NCI-H2196 treated with DMSO at 0.1 percent for 48 hours (cell line): Measurements from ENCODE around the gene ANKLE2.

Experiments used
- DNase-seq: peaks from one replicate; lab custom pipeline; 2025; ENCODE audit not compliant: unreplicated experiment; lab: John Stamatoyannopoulos, UW

ANKLE2 gene

GRCh38 chr12:132747896-132748295 is 13.7 kb downstream of the ANKLE2 start:
- DNase-seq, result no peak

DNA sequence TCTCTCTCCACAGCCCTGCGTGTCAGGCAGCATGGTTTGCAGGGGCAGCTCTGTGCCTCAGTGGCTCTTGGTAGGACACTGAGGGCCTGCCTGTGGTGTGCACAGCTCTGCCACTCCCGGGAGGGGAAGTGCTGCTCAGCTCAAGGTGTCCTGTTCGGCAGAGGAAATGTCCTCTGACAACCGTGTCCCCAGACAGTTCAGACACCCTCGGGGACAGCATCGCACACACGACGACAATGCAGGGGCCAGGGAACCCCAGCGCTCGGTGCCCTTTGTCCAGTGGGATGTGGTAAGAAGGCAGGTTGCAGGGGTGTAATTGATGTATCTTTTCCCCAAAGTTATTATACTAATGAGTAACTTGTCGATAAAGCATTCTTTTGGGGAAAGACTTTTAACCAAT is 14.2 kb downstream of the ANKLE2 start:
- DNase-seq, result no peak

- peak; percentile 40 for DNase-seq
Observed at GRCh38 chr12:132746613-132747012, 15.0 kb downstream of the ANKLE2 start.

GRCh38 chr12:132743831-132744230 is 17.8 kb downstream of the ANKLE2 start:
- DNase-seq, result no peak

- DNase-seq, result no peak
Observed at GRCh38 chr12:132741620-132742019, 20.0 kb downstream of the ANKLE2 start.

DNA sequence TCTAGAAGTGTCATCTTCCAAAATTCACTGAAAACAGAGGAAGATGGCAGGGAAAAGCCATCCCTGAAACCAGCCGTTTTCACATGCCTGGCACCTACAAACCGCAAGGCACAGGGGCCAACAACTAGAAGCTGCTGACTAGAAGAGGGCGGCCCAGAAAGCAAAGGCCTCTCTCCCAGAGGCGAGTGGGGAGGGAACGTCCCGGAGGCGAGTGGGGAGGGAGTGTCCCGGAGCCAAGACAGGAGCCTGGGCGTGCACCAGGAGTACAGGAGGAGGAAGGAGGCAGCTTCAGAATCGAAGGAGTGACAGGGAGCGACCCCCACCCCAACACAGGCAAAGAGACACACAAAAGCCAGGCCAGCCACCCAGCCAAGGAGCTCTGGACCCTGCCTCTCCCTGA is 21.0 kb downstream of the ANKLE2 start:
- no peak for DNase-seq

DNA sequence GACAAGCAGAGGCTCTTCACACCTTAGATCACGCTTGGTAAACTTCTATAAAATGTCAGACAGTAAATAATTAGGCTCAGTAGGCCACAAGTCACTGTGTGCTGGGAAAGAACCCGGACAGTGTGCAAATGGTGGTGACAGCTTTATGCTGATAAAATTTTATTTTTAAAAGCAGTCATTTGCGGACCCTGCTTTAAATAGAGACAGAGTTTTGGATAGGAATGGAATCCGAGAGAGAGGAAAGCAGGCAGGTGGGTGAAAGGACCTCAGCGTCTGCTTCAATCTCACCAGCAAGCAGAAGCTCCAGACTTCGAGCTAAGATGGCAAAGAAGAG is 21.4 kb downstream of the ANKLE2 start:
- DNase-seq, result no peak

- no peak for DNase-seq
Observed at GRCh38 chr12:132739600-132740312, 21.9 kb downstream of the ANKLE2 start.

DNA sequence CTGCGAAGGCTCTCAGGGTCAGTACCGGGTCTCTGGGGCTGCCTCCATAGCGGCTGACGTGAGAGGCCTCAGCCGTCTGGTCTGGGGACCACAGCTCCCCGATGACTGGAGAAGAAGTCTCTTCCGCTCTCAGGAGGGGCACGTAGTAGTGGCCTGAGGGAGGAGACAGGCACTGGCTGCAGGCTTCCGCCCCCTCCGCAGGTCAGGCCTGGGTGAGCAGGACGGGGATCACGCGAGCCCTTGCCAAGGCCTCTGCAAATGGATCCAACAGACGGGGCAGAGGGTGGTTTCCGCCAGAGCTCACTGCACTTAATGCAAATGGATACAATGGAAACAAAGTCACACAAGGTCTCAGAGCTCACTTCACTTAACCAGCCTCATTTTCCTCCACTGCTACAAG is 24.7 kb downstream of the ANKLE2 start:
- no peak for DNase-seq

DNA sequence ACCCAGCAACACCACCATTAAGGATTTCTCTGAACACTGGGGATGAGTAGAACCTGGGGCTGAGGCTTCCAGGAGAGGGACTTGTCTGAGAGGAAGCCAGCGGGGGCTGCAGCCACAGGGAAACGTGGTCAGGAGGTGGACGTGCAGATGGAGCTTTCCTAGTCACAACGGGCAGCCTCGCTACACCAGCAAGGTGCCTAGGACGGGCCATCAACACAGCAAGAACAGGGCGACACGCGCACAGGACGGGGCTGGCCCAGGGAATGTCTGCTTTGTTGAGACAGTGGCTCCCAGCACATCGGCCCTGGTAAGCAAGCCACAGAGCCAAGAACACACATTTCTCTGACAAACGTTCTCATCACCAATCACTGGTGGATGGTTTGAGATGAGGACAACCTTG is 25.3 kb downstream of the ANKLE2 start:
- DNase-seq, result no peak

DNA sequence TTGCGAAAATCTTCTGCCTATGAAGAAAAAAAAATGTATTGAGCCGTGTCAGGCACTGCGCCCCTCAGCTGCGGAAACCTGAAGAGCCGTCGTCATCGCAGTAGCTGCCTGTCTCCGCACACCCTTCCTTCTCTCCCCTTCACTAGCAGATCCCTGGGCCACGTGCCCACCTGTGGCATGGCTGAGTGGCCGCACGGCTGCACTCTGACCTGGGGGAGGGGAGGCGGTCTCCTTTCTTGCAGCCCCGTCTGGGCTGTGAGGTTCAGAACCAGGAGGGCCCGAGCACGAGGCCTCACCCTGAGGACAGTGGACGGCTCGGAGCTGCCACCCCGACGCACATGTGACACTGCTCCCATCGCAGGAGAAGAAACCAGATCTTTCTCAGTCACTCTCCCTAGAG is 26.1 kb downstream of the ANKLE2 start:
- no peak for DNase-seq

DNA sequence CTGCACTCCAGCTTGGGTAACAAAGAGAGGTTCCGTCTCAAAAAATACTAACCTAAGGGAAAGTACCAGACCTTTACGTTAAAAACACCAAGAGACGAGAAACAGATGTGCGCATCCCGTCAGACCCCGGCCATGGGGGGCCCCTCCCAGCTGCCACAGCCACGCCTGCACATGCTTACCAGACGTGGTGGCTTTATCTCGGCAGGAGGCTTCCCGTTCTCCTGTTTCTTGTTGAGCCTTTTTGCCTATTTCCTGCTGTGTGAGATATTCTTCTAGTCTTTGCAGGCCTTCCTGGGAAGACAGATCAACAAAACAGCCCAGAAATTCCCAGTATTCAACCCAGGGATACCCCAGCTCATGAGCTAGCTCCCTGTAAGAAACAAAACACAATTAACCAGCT is 27.4 kb downstream of the ANKLE2 start:
- DNase-seq, result no peak

GRCh38 chr12:132731574-132731973 is 30.1 kb downstream of the ANKLE2 start:
- no peak for DNase-seq

GRCh38 chr12:132730353-132730752 is 31.3 kb downstream of the ANKLE2 start:
- no peak for DNase-seq

- DNase-seq, result no peak
Observed at GRCh38 chr12:132729541-132730320, 31.9 kb downstream of the ANKLE2 start.

DNA sequence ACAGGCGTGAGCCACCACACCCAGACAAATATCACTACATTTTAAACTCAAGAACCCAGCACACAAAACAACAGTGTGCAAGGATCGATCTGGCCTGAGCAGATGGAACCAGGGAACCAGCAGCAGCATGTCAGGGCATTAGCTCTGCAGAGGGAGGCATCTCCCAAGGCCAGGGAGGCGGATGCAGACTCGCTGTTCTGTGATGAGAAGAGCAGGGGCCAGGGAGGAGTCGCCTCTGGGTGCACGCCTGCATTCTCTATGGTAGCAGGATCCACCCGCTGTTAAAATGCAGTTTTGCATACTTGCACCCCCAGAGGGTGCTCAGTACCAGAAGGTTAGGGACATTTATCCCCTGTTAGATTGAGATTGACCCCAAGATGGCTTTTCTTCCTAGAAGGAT is 33.1 kb downstream of the ANKLE2 start:
- no peak for DNase-seq

- DNase-seq, result no peak
Observed at GRCh38 chr12:132727091-132727794, 34.4 kb downstream of the ANKLE2 start.

DNA sequence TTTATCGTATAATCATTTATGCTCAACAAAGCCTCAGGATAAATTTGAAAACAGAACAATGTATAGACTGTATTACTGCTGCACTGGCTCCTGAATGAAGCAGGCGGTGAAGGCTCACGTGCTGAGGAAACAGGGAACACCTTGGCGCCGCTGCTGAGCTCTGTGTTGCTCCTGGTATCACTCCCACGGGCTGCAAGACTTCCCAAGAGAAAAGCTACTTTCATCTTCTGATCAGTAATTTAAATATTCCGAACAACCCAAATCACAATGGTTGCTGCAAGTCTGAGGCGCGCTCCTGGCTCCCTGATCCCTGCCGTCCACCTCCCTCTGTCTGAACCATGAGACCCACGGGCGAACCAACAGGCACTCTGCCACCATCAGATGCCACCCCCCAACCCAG is 35.2 kb downstream of the ANKLE2 start:
- no peak for DNase-seq

DNA sequence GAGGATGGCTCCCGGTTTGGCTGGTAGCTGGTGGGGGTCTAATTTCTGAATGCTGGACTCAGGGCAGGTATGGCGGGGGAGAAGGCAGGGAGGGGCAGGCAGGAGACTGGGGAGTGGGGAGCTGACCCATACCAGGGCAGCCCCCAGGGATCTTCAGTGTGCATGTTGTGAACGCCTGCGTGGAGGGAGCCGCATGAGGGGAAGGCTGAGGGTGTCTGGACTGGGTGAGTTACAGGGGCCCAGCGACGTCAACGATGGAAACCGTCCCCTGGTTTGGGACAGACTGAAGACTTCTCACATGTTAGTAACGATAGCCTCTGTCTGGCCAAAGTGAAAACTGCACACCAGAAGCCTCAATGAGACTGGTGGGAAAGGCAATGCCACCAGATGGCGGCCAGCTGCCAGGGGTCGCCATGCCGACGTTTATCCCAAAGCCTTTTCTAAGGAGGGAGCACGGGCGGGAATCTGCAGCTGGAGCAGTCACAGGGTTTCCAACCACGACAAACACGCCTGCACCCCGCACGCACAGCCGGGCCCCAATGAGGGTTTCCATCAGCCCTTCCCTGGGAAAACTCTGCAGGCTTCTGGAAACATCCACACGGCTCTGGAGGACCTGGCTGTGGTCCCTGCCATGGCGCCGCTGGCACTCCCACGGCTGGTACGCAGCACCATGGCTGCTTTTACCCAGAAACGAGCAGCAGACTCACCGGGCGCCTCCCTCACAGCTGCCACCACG is 37.0 kb downstream of the ANKLE2 start:
- DNase-seq, result no peak

- no peak for DNase-seq
Observed at GRCh38 chr12:132723764-132724140, 37.9 kb downstream of the ANKLE2 start.

DNA sequence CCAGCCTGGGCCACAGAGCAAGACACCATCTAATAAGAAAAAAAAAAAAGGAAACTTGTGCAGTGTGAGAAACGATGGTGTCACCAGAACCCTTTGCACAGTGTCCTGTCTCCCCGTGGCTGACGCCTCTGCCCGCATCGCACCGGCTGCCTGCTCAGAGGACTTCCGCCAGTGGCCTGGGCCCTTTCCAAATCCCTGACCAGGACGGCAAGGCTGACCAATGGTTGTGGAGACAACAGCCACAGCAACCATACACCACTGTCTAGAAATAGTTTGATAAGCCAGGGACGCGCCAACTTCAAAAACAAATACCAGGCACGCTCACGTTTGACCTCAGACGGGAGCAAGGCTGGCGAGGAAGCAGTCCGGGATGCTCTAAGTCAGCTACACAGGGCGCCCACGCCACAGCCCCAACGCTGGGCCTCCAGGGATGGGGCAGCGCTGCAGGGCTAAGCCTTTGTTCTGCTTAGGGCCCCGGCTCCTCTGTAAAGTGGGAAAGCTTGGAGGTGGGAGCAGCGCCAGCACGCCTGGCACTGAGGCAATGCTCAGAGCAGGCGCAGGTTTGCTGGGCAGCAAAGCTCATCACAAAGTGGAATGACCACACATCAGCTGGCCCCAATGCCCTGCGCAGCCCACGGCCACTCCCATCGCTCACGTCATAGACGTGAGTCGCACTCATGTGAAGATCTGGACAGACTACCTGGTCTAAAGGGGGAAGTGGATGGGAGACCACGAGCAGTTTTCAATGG is 38.4 kb downstream of the ANKLE2 start:
- no peak for DNase-seq
